HG03159 (cell line): ENCODE measurements around the gene ZMAT5.

Experiments used
- ATAC-seq: cut with Tn5 transposase; IDR thresholded peaks from one replicate; pipeline ENCODE4 v1.9.1; 2021; ENCODE audit warnings: mild to moderate bottlenecking, moderate library complexity; ENCODE audit not compliant: unreplicated experiment

The ZMAT5 gene

GRCh38 chr22:29710922-29711593, 55.7 kb downstream of the ZMAT5 start:
- ATAC-seq = no peak

GRCh38 chr22:29710193-29710592, 56.6 kb downstream of the ZMAT5 start:
- no peak for ATAC-seq

- ATAC-seq = no peak
Measured at GRCh38 chr22:29707471-29707870, 59.3 kb downstream of the ZMAT5 start.

- no peak for ATAC-seq
Measured at GRCh38 chr22:29707010-29707409, 59.8 kb downstream of the ZMAT5 start.

- ATAC-seq = no peak
Measured at GRCh38 chr22:29706486-29706885, 60.3 kb downstream of the ZMAT5 start.

- ATAC-seq = no peak
Measured at GRCh38 chr22:29705651-29706050, 61.2 kb downstream of the ZMAT5 start.

GRCh38 chr22:29704528-29705285, 62.1 kb downstream of the ZMAT5 start:
- no peak for ATAC-seq

GRCh38 chr22:29703569-29704195, 63.1 kb downstream of the ZMAT5 start:
- ATAC-seq = no peak

- no peak for ATAC-seq
Measured at GRCh38 chr22:29702931-29703501, 63.8 kb downstream of the ZMAT5 start.

- no peak for ATAC-seq
Measured at GRCh38 chr22:29702000-29702930, 64.5 kb downstream of the ZMAT5 start.

- no peak for ATAC-seq
Measured at GRCh38 chr22:29701155-29701999, 65.4 kb downstream of the ZMAT5 start.

- no peak for ATAC-seq
Measured at GRCh38 chr22:29700900-29701154, 66.0 kb downstream of the ZMAT5 start.

GRCh38 chr22:29700206-29700899, 66.5 kb downstream of the ZMAT5 start:
- no peak for ATAC-seq

GRCh38 chr22:29697853-29698598, 68.8 kb downstream of the ZMAT5 start:
- ATAC-seq = no peak

- no peak for ATAC-seq
Measured at GRCh38 chr22:29695129-29695926, 71.5 kb downstream of the ZMAT5 start.

GRCh38 chr22:29693671-29694070, 73.1 kb downstream of the ZMAT5 start:
- ATAC-seq = no peak

GRCh38 chr22:29693161-29693560, 73.6 kb downstream of the ZMAT5 start:
- no peak for ATAC-seq

GRCh38 chr22:29692327-29692640, 74.5 kb downstream of the ZMAT5 start:
- ATAC-seq = no peak
